Stimulated activated CD4-positive, alpha-beta T cell treated with anti-CD3 and anti-CD28 coated beads, Interleukin-1b, Interleukin-23, amount 100 ng/mL, for 4 hours (primary cell): Measurements from ENCODE around the gene SYT15.

Source experiments
- DNase-seq, 2 donors: peaks; one replicate each; pipeline ENCODE4 v3.0.0-alpha.2; 2020; ENCODE audit warnings: low read depth in 2 of 2

Gene SYT15

DNA sequence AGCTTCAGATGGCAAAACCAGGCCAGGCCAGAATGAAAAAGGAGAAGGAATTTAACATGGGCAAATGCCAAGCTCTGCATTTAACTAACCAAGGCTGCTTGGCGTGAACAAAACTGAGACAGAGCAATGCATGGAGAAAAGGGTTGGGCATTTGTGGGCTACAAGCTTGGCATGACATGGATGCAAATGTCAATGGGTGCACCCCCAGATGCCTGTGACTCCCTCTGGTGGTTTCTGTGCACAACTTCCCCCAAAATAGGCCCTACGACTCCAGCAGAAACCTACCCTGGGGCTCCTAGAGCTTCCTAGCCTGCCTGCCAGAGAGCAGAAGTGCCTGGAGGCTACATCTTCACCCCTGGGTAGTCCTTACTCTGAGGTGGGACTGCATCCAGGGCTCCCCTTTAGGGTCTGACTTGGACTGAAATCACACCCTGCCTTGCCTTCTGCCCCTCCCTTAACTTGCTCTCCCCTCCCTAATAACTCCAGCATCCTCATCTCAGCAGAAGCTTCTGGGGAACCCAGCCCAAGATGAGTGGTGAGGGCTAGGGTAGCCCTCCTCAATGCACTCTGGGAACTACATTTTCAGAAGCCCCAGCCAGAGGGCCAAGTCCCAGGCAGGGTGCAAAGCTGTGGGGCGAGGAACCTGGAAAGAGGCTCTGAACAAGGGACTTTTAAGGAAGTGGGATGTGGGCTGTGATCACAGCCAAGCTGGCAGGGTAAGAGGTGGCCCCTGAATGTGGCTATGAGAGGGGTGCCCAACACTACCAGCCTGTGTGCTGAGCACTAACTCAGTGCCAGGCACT, 33.7 kb upstream of the SYT15 start:
- no peak for DNase-seq

DNA sequence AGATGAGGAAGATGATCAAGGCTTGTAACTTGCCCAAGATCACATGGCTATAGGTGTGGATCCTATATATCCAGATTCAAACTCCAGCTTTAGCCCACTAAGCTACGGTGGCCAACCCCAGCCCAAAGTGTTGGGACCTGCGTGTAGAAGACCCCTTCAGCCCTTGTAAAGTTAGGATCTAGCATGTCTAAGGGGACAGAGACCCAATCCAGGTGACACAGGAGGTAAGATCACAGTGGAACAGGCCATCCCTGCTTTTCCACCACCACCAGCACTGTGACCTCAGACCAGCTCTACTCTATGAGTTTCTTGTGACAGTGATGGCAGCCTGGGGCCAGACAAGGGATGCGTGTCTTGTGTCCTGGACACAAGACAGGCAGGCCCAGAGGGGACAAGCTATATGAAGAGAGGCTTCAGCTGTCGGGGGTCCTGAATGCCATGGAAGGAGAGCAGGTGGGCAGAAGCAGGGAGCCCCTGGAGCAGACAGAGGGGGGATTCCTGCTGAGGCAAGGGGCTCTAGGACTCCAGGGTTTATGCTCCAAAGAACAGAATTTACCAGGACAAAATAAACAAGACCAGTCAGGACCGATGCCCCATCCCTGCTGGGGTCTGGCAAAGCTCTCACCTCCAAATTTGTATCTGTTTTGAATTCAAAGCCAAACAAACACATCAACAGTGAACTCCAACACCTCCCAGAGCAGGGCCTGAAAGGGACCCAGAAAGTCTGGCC, 32.9 kb upstream of the SYT15 start:
- DNase-seq, result no peak

DNA sequence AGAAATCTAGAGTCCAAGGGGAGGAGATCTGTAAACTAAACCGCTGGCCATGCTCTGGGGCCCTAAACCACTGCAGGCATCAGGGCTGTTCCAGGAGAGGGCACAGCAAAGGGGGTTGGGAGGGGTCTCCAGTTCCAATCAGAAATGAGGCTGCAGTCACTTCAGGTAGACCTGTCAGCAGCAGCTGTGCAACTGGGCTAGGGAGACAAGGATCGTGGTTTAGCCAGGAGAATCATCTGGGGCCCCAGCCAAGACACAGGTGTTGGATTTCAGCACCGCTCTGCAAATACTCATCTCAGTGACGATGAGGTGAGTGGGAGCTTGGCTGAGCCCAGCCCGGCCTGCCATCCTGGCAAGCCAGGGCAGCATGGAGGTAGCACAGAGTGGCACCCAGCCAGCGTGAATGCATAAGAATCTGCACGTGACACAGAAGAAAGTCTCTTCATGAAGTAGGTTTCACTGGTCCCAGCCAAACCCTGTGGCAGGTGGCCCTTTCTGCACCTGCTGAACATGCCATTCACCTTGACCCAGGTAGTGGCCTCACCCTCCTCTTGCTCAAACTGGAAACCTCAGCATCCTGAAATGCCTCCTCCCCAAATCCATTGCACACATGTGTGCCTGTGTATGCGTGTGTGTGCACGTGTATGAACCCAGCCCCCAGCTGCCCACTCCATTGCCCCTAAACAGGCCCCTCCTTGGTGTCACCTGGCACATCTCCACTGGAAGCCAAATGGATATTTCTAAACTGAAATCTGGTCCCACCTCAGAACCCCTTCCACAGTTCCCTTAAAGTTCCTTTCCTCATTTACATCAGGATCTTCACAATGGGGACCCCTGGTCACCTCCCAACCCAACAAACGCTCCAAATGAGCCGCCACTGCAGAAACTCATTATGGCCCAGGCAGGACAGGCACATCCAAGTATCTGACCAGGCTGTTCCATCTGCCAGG, 32.1 kb upstream of the SYT15 start:
- DNase-seq, result no peak

DNA sequence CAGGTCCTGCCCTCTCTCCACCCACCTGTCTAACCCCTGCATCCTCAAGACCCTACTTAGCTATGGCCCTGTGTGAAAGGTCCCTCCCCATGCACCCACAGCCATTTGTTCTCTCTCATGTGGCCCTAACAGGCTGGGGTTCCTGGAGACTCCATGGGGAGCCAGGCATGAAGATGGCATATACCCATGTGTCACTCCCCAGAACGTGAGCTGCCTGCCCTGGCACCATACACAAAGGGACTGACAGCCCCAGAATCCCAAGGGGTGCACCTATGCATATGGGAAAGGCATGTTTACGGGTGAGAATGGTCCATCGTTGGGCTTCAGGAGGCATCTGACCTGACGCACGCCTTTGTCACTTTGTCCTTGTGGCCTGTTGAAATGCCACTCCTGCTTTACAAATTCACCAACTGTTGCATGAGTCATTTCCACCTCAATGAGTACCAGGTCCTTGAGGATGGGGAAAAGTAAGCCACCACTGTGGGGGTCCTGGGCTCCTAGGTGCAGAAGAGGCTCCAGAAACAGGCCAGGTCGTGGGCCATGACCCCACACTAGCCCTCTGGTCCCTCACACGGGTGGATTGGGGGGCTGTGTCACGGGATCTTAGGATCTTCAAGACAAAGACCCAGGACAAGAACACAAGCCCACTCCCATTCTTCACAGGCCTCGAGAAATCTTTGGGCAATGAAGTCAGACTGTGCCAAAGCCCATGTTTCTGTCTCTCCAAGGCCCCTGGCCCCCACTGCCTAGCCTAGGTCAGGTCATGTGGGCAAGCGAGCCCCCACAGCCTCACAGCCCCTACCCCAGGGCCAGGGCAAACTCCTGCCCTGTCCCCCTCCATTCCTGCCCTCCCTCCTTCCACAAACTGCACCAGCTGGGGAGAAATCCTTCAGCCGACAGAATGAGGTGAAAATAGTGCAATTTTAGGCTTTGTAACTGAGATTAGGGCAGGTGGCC, 31.1 kb upstream of the SYT15 start:
- DNase-seq, result no peak

DNA sequence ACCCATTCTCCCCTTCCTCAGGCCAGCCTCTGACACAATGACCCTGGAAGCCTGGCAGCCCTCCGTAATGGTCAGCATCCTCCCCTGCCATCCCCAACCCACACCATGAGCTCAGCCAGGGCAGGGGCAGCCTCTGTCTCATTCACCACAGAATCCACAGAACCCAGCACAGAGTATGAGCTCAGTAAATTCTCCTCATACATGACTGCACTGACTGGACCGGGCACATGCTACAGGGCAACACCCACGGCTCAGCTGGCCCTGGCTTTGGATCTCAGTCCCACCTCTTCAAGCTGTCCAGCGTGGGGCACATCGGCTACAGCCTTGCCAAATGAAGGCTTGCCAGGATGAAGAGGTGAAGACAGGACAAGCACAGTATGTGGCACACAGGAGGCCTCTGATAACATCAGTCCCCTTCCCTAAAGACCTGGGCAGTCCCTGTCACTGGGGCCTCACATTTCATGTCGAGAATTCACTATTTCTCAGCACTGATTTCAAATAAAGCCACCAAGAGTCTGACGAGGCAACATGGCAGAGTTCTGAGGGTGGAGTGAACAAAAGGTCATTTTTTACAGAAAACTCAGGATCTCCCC, 30.3 kb upstream of the SYT15 start:
- DNase-seq, result no peak

GRCh38 chr10:46549171-46550075, 29.5 kb upstream of the SYT15 start:
- no peak for DNase-seq

- DNase-seq, result no peak
Measured at GRCh38 chr10:46550076-46550790, 28.7 kb upstream of the SYT15 start.

- no peak for DNase-seq
Measured at GRCh38 chr10:46550795-46551700, 27.9 kb upstream of the SYT15 start.

- DNase-seq, result no peak
Measured at GRCh38 chr10:46551701-46552525, 27.0 kb upstream of the SYT15 start.

- no peak for DNase-seq
Measured at GRCh38 chr10:46552526-46553237, 26.2 kb upstream of the SYT15 start.

- DNase-seq, result no peak
Measured at GRCh38 chr10:46553238-46554049, 25.5 kb upstream of the SYT15 start.

DNA sequence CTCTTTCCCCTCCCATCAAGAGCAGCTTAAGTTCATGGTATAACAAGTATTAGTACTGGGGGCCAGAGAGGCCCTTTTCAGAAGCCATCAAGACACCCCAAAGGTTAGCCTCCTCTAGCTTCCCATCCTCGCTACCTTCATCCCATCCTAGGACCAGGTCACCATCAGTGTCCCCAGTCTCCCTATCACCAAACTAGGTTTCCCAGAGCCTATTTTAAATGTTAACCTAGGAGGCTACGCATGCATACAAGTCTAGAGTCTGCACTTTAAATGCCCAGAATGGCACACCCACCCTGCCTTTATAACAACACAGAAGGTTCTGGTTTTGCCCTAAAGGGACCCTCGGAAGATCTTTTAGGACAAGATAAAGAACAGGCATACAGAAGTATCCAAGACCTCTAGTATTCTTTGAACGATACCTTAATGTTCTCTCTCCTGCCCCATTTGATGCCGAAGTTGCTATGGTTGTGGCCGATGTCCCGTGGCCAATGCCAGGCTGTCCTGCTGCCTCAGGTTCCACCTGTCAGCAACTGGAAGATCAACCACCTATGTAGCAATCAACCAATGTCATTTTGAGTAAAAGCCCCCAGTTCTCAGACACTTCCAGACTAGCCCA, 24.7 kb upstream of the SYT15 start:
- DNase-seq, result no peak

DNA sequence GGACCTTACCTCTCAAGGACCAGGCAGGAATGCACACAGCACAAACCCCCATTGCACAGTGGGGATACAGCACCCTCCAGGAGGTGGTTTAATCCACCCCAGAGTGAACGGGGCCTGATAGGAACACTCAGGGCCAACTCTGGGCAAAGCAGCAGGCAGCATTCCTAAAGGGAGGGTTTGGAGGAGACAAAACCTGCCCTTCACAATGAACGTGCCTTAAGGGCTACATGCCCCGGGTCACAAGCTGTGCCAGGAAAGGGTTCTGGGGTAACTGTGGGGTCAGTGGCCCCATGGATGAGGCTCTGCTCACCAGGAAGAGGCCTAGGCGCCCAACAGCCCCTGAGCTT, 23.6 kb upstream of the SYT15 start:
- no peak for DNase-seq

GRCh38 chr10:46555713-46556514, 23.0 kb upstream of the SYT15 start:
- no peak for DNase-seq
